K562 (cell line): ENCODE measurements around the gene CDCP1. TPM values are rescaled to one million over a fixed set of nuclear protein-coding genes. Genes with fewer than 3 reads are reported as not detected.

Experiments
- CHD4 ChIP-seq: fragments of 200-600 bp; sonication (generic); IDR thresholded peaks from 3 replicates; pipeline ENCODE4 v1.6.1; 2012; ENCODE audit warnings: low read depth, mild to moderate bottlenecking, mixed read lengths, low read length, inconsistent platforms; ENCODE audit not compliant: insufficient read depth, insufficient replicate concordance, poor library complexity, severe bottlenecking
- COPS2 ChIP-seq: fragments of 450-650 bp; conservative IDR thresholded peaks from 2 replicates; pipeline ENCODE4 v1.6.1; 2016; ENCODE audit warnings: mild to moderate bottlenecking, moderate library complexity
- CSDE1 ChIP-seq, 2 experiments: fragments of 450-650 bp; IDR thresholded peaks; 2 replicates each; pipeline ENCODE4 v1.6.1; 2016; ENCODE audit warnings: mild to moderate bottlenecking in 1 of 2
- FOXK2 ChIP-seq, 2 experiments: fragments of 450-650 bp; IDR thresholded peaks in 1 of 2; conservative IDR thresholded peaks in 1 of 2; 2 replicates each; pipeline ENCODE4 v1.6.1; 2016; ENCODE audit warnings: low read depth in 2 of 2, mild to moderate bottlenecking in 1 of 2
- HES1 ChIP-seq: fragments of 450-650 bp; IDR thresholded peaks from 2 replicates; pipeline ENCODE4 v1.6.1; 2016; ENCODE audit warnings: low read depth, mild to moderate bottlenecking, moderate library complexity
- HNRNPL ChIP-seq: fragments of 200-400 bp; formaldehyde crosslinking; IDR thresholded peaks from 2 replicates; pipeline ENCODE4 v1.6.1; 2017; ENCODE audit warnings: low read depth, mild to moderate bottlenecking, low read length
- MAFK ChIP-seq: IDR thresholded peaks from 2 replicates; pipeline ENCODE4 v1.6.1; 2011; ENCODE audit warnings: low read length, improper control_type of control experiment
- MBD1 ChIP-seq: fragments of 250-450 bp; sonication (Bioruptor Pico); IDR thresholded peaks from 2 replicates; pipeline ENCODE4 v1.8.0; 2022; ENCODE audit warnings: inconsistent platforms
- NFRKB ChIP-seq: fragments of 450-650 bp; IDR thresholded peaks from 2 replicates; pipeline ENCODE4 v1.6.1; 2016; ENCODE audit warnings: low read depth
- NR2C2 ChIP-seq, 2 experiments: fragments of 200-800 bp in 1 of 2; sonication (Bioruptor generic) in 1 of 2; sonication (generic) in 1 of 2; formaldehyde crosslinking in 1 of 2; IDR thresholded peaks; 2 replicates each; pipeline versions ENCODE4 v1.6.1 to v1.8.0; 2016 to 2022; ENCODE audit warnings: mild to moderate bottlenecking in 1 of 2, missing compliant biosample characterization in 1 of 2, missing genetic modification characterization in 1 of 2, missing genetic modification reagents in 1 of 2
- POLR2A ChIP-seq: fragments of 450-650 bp; conservative IDR thresholded peaks from 2 replicates; pipeline ENCODE4 v1.6.1; 2016
- POLR3G ChIP-seq: IDR thresholded peaks from 2 replicates; pipeline ENCODE4 v1.6.1; 2011; ENCODE audit not compliant: insufficient read length, insufficient replicate concordance; ENCODE audit errors: extremely low read depth
- RFX7 ChIP-seq: fragments of 250-450 bp; sonication (Bioruptor Pico); IDR thresholded peaks from 2 replicates; pipeline ENCODE4 v1.5.1; 2021; ENCODE audit warnings: mild to moderate bottlenecking
- SPI1 ChIP-seq: IDR thresholded peaks from 2 replicates; pipeline ENCODE4 v1.6.1; 2011; ENCODE audit warnings: low read depth, low read length, control low read depth, borderline replicate concordance
- STAT5B ChIP-seq: fragments of 250-450 bp; sonication (Bioruptor Pico); IDR thresholded peaks from 2 replicates; pipeline ENCODE4 v1.8.0; 2021; ENCODE audit warnings: mild to moderate bottlenecking, inconsistent platforms
- TAF9B ChIP-seq: fragments of 450-650 bp; IDR thresholded peaks from 2 replicates; pipeline ENCODE4 v1.6.1; 2018; ENCODE audit warnings: mild to moderate bottlenecking; ENCODE audit not compliant: partially characterized antibody
- TARDBP ChIP-seq: fragments of 450-650 bp; IDR thresholded peaks from 2 replicates; pipeline ENCODE4 v1.6.1; 2016
- TCF15 ChIP-seq: fragments of 250-450 bp; sonication (Bioruptor Pico); IDR thresholded peaks from 2 replicates; pipeline ENCODE4 v1.8.0; 2022; ENCODE audit warnings: moderate library complexity, mild to moderate bottlenecking, inconsistent platforms
- THAP12 ChIP-seq: fragments of 250-450 bp; sonication (Bioruptor Pico); IDR thresholded peaks from 2 replicates; pipeline ENCODE4 v1.9.0; 2021; ENCODE audit warnings: mild to moderate bottlenecking, inconsistent platforms
- ZBTB17 ChIP-seq: fragments of 450-650 bp; formaldehyde crosslinking; IDR thresholded peaks from 2 replicates; pipeline ENCODE4 v1.4.0; 2020; ENCODE audit warnings: mild to moderate bottlenecking
- ZFPM2 ChIP-seq: fragments of 250-450 bp; sonication (Bioruptor Pico); IDR thresholded peaks from 2 replicates; pipeline ENCODE4 v1.5.1; 2022; ENCODE audit warnings: mild to moderate bottlenecking
- ZNF274 ChIP-seq: IDR thresholded peaks from 2 replicates; pipeline ENCODE4 v1.6.1; 2011; ENCODE audit warnings: low read depth, mild to moderate bottlenecking, low read length, moderate library complexity, borderline replicate concordance
- ZNF717 ChIP-seq: fragments of 250-450 bp; sonication (Bioruptor Pico); IDR thresholded peaks from 2 replicates; pipeline ENCODE4 v1.5.0; 2021
- ZNF766 ChIP-seq: fragments of 200-800 bp; sonication (Bioruptor generic); conservative IDR thresholded peaks from 2 replicates; pipeline ENCODE4 v1.6.1; 2016; ENCODE audit warnings: missing genetic modification characterization, missing compliant biosample characterization
- polyA plus RNA-seq, 8 experiments: library from polyadenylated mRNA; depleted of rRNA in 4 of 8; stranded (reverse) in 5 of 8; unstranded in 3 of 8; fragments of >200 nt; fragmentation: Nextera tagmentation in 2 of 8; fragmentation: Illumina TruSeq in 1 of 8; extraction: Ambion mirVana in 2 of 8; extraction: Trizol in 1 of 8; gene quantifications; 2 replicates each; pipeline versions ENCODE4 v1.2.1 to v1.2.3, GENCODE V29; 2011 to 2014; ENCODE audit warnings: inconsistent platforms in 1 of 8, missing spikeins in 1 of 8
- total RNA-seq, 7 experiments: library from RNA; depleted of rRNA in 6 of 7; stranded (reverse); fragments of >200 nt in 6 of 7; fragmentation: Illumina TruSeq in 2 of 7; extraction: Trizol in 2 of 7; gene quantifications; 2 replicates each; pipeline versions ENCODE4 v1.2.1 to v1.2.3, GENCODE V29; 2011 to 2021; ENCODE audit warnings: low replicate concordance in 1 of 7

The CDCP1 gene
- total and polyA plus RNA-seq, 9 of the 15 experiments (the other 6 are each of a cell fraction or from before 2014, with no cell fraction given): 3.9 to 16.4 (median 5.2) TPM

GRCh38 chr3:45103753-45104714 lies 42.1 kb downstream of the CDCP1 start (continued):
- no peak for TF ChIP-seq NR2C2 (CRISPR knock-in tag; IDR thresholded peaks at IDR 0.05)
- no peak for TF ChIP-seq NR2C2 (tag; IDR thresholded peaks at IDR 0.05)
- TF ChIP-seq POLR2A: no peak
- no peak for TF ChIP-seq CSDE1 (IDR thresholded peaks at IDR 0.05)
- no peak for TF ChIP-seq SPI1
- no peak for TF ChIP-seq ZFPM2 (CRISPR knock-in tag)
- peak; percentile 88 for TF ChIP-seq HES1
- TF ChIP-seq THAP12 (CRISPR knock-in tag): no peak
- TF ChIP-seq POLR3G: no peak
- no peak for TF ChIP-seq COPS2
- peak; percentile 87 for TF ChIP-seq ZNF766 (CRISPR knock-in tag)
- no peak for TF ChIP-seq MBD1 (CRISPR knock-in tag)
- no peak for TF ChIP-seq CHD4
- no peak for TF ChIP-seq RFX7 (CRISPR knock-in tag)
- peak; percentile 90; the same call in 1 of the 2 replicates for TF ChIP-seq TARDBP
- TF ChIP-seq MAFK: peak; percentile 62
- TF ChIP-seq ZBTB17 (CRISPR knock-in tag): peak; percentile 75; the same call in 1 of the 2 replicates
- peak; percentile 34 to 72; a peak in 2 of 4 replicates for TF ChIP-seq FOXK2 (conservative IDR thresholded peaks at IDR 0.05 in 1 of 2, IDR thresholded peaks at IDR 0.05 in 1 of 2; ENCODE audit: low read depth in 2 of 2)
- no peak for TF ChIP-seq STAT5B
- TF ChIP-seq TAF9B: peak; percentile 82
- no peak for TF ChIP-seq ZNF717 (CRISPR knock-in tag)
- no peak for TF ChIP-seq HNRNPL
- no peak for TF ChIP-seq NFRKB
- TF ChIP-seq ZNF274: peak; percentile 62; the same call in 1 of the 2 replicates
- TF ChIP-seq TCF15 (CRISPR knock-in tag): no peak
